MM.1S (cell line): ENCODE measurements around the gene CALM1.

Experiments
- DNase-seq: peaks from one replicate; pipeline ENCODE4 v3.0.0-alpha.2; 2015
- H2AFZ ChIP-seq: fragments of 300-600 bp; sonication (generic); 2 replicates; pipeline ENCODE4 v1.6.0; 2016; ENCODE audit warnings: antibody characterized with exemption, low read length
- H3F3A ChIP-seq: fragments of 300-600 bp; sonication (generic); 2 replicates; pipeline ENCODE4 v1.6.1; 2016; ENCODE audit warnings: mild to moderate bottlenecking, antibody characterized with exemption, low read length, moderate library complexity, mixed read lengths; ENCODE audit not compliant: insufficient read depth
- H3K27ac ChIP-seq: fragments of 300-600 bp; sonication (generic); 2 replicates; pipeline ENCODE4 v1.5.1; 2016; ENCODE audit warnings: mild to moderate bottlenecking, low read length
- H3K27me3 ChIP-seq: fragments of 300-600 bp; sonication (generic); replicated peaks from 2 replicates; pipeline ENCODE4 v1.6.0; 2016; ENCODE audit warnings: low read length; ENCODE audit not compliant: insufficient read depth
- H3K36me3 ChIP-seq: fragments of 300-600 bp; sonication (generic); replicated peaks from 2 replicates; pipeline ENCODE4 v1.6.1; 2016; ENCODE audit warnings: mild to moderate bottlenecking, low read length, mixed read lengths; ENCODE audit not compliant: insufficient read depth
- H3K4me1 ChIP-seq: fragments of 300-600 bp; sonication (generic); 2 replicates; pipeline ENCODE4 v1.6.1; 2016; ENCODE audit warnings: low read length, mixed read lengths
- H3K4me2 ChIP-seq: fragments of 300-600 bp; sonication (generic); 2 replicates; pipeline ENCODE4 v1.6.0; 2016; ENCODE audit warnings: low read depth, low read length
- H3K4me3 ChIP-seq: fragments of 300-600 bp; sonication (generic); 2 replicates; pipeline ENCODE4 v1.5.1; 2016; ENCODE audit warnings: low read length, mixed read lengths
- H3K79me2 ChIP-seq: fragments of 300-600 bp; sonication (generic); 2 replicates; pipeline ENCODE4 v1.6.1; 2016; ENCODE audit warnings: mixed run types, low read length, mixed read lengths
- H3K9ac ChIP-seq: fragments of 300-600 bp; sonication (generic); 2 replicates; pipeline ENCODE4 v1.6.1; 2016; ENCODE audit warnings: low read length, mixed read lengths
- H3K9me2 ChIP-seq: fragments of 300-600 bp; sonication (generic); replicated peaks from 2 replicates; pipeline ENCODE4 v1.6.1; 2016; ENCODE audit warnings: mild to moderate bottlenecking, low read length, mixed read lengths; ENCODE audit not compliant: insufficient read depth
- H3K9me3 ChIP-seq: fragments of 300-600 bp; sonication (generic); replicated peaks from 2 replicates; pipeline ENCODE4 v1.6.1; 2016; ENCODE audit warnings: mild to moderate bottlenecking, low read length, mixed read lengths; ENCODE audit not compliant: insufficient read depth
- H4K20me1 ChIP-seq: fragments of 300-600 bp; sonication (generic); 2 replicates; pipeline ENCODE4 v1.6.1; 2016; ENCODE audit warnings: mild to moderate bottlenecking, low read length, moderate library complexity, mixed read lengths; ENCODE audit not compliant: insufficient read depth
- EZH2 ChIP-seq: fragments of 300-600 bp; sonication (generic); optimal IDR thresholded peaks from 2 replicates; pipeline ENCODE3; 2017; ENCODE audit warnings: low read depth, mild to moderate bottlenecking, antibody characterized with exemption, low read length, mixed read lengths
- EZH2phosphoT487 ChIP-seq: fragments of 300-600 bp; sonication (generic); IDR thresholded peaks from 2 replicates; pipeline ENCODE4 v1.6.1; 2018; ENCODE audit warnings: antibody characterized with exemption, low read length
- TF ChIP-seq, protein P1 (sequence below): fragments of 300-600 bp; sonication (generic); IDR thresholded peaks from 2 replicates; pipeline ENCODE4 v1.5.1; 2016; ENCODE audit warnings: antibody characterized with exemption, low read length, mixed read lengths

Gene CALM1

GRCh38 chr14:90373887-90374286 is 22.9 kb upstream of the CALM1 start:
- H2AFZ ChIP-seq: no peak overlapping the region
- no peak overlapping the region for H3K27ac ChIP-seq
- H3K4me3 ChIP-seq: no peak overlapping the region
- H4K20me1 ChIP-seq: no peaks in the 10 kb centered on the region
- no peaks in the 10 kb centered on the region for H3K27me3 ChIP-seq
- H3K9ac ChIP-seq: no peak overlapping the region
- H3F3A ChIP-seq: no peaks in the 10 kb centered on the region
- no peaks in the 10 kb centered on the region for H3K4me1 ChIP-seq
- H3K36me3 ChIP-seq: no peaks in the 10 kb centered on the region
- H3K9me2 ChIP-seq: no peaks in the 10 kb centered on the region
- no peaks in the 10 kb centered on the region for H3K9me3 ChIP-seq
- DNase-seq: no peak
- no peak overlapping the region for H3K4me2 ChIP-seq
- no peaks in the 10 kb centered on the region for H3K79me2 ChIP-seq
- TF ChIP-seq, protein P1, sequence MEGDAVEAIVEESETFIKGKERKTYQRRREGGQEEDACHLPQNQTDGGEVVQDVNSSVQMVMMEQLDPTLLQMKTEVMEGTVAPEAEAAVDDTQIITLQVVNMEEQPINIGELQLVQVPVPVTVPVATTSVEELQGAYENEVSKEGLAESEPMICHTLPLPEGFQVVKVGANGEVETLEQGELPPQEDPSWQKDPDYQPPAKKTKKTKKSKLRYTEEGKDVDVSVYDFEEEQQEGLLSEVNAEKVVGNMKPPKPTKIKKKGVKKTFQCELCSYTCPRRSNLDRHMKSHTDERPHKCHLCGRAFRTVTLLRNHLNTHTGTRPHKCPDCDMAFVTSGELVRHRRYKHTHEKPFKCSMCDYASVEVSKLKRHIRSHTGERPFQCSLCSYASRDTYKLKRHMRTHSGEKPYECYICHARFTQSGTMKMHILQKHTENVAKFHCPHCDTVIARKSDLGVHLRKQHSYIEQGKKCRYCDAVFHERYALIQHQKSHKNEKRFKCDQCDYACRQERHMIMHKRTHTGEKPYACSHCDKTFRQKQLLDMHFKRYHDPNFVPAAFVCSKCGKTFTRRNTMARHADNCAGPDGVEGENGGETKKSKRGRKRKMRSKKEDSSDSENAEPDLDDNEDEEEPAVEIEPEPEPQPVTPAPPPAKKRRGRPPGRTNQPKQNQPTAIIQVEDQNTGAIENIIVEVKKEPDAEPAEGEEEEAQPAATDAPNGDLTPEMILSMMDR: no peak
- TF ChIP-seq EZH2phosphoT487: no peak
- TF ChIP-seq EZH2: no peak

GRCh38 chr14:90374813-90375212 is 22.0 kb upstream of the CALM1 start:
- no peak overlapping the region for H3K4me3 ChIP-seq
- no peaks in the 10 kb centered on the region for H3K79me2 ChIP-seq
- no peak overlapping the region for H3K27ac ChIP-seq
- no peaks in the 10 kb centered on the region for H3K36me3 ChIP-seq
- H3K9ac ChIP-seq: no peak overlapping the region
- H4K20me1 ChIP-seq: no peaks in the 10 kb centered on the region
- no peaks in the 10 kb centered on the region for H3K4me1 ChIP-seq
- H3K9me2 ChIP-seq: no peaks in the 10 kb centered on the region
- no peaks in the 10 kb centered on the region for H3K9me3 ChIP-seq
- no peaks in the 10 kb centered on the region for H3K27me3 ChIP-seq
- no peaks in the 10 kb centered on the region for H3F3A ChIP-seq
- no peak overlapping the region for H2AFZ ChIP-seq
- no peak for DNase-seq
- TF ChIP-seq EZH2phosphoT487: no peak
- no peak overlapping the region for H3K4me2 ChIP-seq

- no peak overlapping the region for H3K4me3 ChIP-seq
- H3K79me2 ChIP-seq: no peaks in the 10 kb centered on the region
- no peak overlapping the region for H2AFZ ChIP-seq
- H4K20me1 ChIP-seq: no peaks in the 10 kb centered on the region
- H3F3A ChIP-seq: no peaks in the 10 kb centered on the region
- H3K9me3 ChIP-seq: no peaks in the 10 kb centered on the region
- H3K4me1 ChIP-seq: no peaks in the 10 kb centered on the region
- no peak for DNase-seq
- no peaks in the 10 kb centered on the region for H3K9me2 ChIP-seq
- H3K4me2 ChIP-seq: no peak overlapping the region
- no peaks in the 10 kb centered on the region for H3K27me3 ChIP-seq
- no peak for TF ChIP-seq EZH2phosphoT487
- TF ChIP-seq, protein P1: no peak
- no peak for TF ChIP-seq EZH2
- no peak overlapping the region for H3K27ac ChIP-seq
- H3K36me3 ChIP-seq: no peaks in the 10 kb centered on the region
- no peak overlapping the region for H3K9ac ChIP-seq
Measured at GRCh38 chr14:90375934-90376333, 20.9 kb upstream of the CALM1 start.

DNA sequence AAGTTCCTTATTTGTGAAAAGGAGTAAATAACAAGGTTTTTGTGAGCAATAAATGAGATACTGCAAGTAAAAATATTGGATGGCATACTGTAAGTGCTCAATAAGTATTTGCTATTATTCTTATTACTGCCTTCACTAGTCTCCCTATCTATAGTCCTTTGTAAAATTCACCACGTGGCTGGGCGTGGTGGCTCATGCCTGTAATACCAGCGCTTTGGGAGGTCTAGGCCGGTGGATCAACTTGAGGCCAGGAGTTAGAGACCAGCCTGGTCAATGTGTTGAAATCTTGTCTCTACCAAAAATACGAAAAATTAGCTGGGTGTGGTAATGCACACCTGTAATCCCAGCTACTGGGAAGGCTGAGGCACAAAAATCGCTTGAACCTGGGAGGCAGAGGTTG is 18.6 kb upstream of the CALM1 start:
- Histone ChIP-seq H3K27me3 (no peaks in the 10 kb centered on the region), H3K4me2 (no peak overlapping the region), H3K4me3 (no peak overlapping the region), H2AFZ (no peak overlapping the region), H3K4me1 (no peaks in the 10 kb centered on the region), H3K9me3 (no peaks in the 10 kb centered on the region), H3K9ac (no peak overlapping the region), H4K20me1 (no peaks in the 10 kb centered on the region), H3K36me3 (no peaks in the 10 kb centered on the region), H3K9me2 (no peaks in the 10 kb centered on the region), H3K27ac (no peak overlapping the region), H3F3A (no peaks in the 10 kb centered on the region), H3K79me2 (no peaks in the 10 kb centered on the region)
- TF ChIP-seq, protein P1: no peak
- TF ChIP-seq EZH2: no peak
- TF ChIP-seq EZH2phosphoT487: no peak
- no peak for DNase-seq
